Stomach (tissue), 9 donors: ENCODE data around the gene USP10. TPM values are rescaled to one million over a fixed set of nuclear protein-coding genes. Genes with fewer than 3 reads are reported as not detected.

ENCODE experiments used
- DNase-seq, 2 donors: peaks; one replicate each; pipeline versions ENCODE4 v3.0.0 to v3.0.0-alpha.2; 2013 to 2019
- H3K27ac ChIP-seq, 5 donors: fragments of 200-600 bp in 4 of 5; sonication (generic) in 4 of 5; one replicate each; pipeline ENCODE4 v1.5.1; 2013 to 2019; ENCODE audit warnings: mild to moderate bottlenecking in 1 of 5, moderate library complexity in 1 of 5
- H3K27me3 ChIP-seq, 3 donors: fragments of 200-600 bp; sonication (generic); one replicate each; pipeline ENCODE4 v1.5.1; 2017 to 2019; ENCODE audit warnings: mixed run types in 1 of 3
- H3K36me3 ChIP-seq, 4 donors: fragments of 200-600 bp; sonication (generic); 1 replicate in 3 of 4; 2 replicates in 1 of 4; pipeline ENCODE4 v1.5.1; 2016 to 2019
- H3K4me1 ChIP-seq, 4 donors: fragments of 200-600 bp; sonication (generic); one replicate each; pipeline ENCODE4 v1.5.1; 2016 to 2019
- H3K4me3 ChIP-seq, 4 donors: fragments of 200-600 bp; sonication (generic) in 3 of 4; one replicate each; pipeline ENCODE4 v1.5.1; 2016 to 2019; ENCODE audit warnings: mild to moderate bottlenecking in 1 of 4
- H3K9me3 ChIP-seq, 4 donors: fragments of 200-600 bp; sonication (generic); one replicate each; pipeline ENCODE4 v1.5.1; 2016 to 2019
- EP300 ChIP-seq: sonication (generic); formaldehyde crosslinking; IDR thresholded peaks from one replicate; pipeline ENCODE4 v1.6.1; 2017; ENCODE audit warnings: antibody characterized with exemption
- POLR2A ChIP-seq, 4 donors: fragments of 450-650 bp; IDR thresholded peaks; one replicate each; pipeline ENCODE4 v1.6.1; 2016; ENCODE audit warnings: antibody characterized with exemption in 4 of 4, control low read depth in 2 of 4, mild to moderate bottlenecking in 1 of 4, moderate library complexity in 1 of 4
- POLR2AphosphoS5 ChIP-seq, 3 donors: sonication (generic); formaldehyde crosslinking; IDR thresholded peaks; one replicate each; pipeline ENCODE4 v1.6.1; 2016; ENCODE audit warnings: antibody characterized with exemption in 3 of 3
- WGBS, 5 donors: extraction: QIAGEN DNeasy Blood & Tissue Kit in 3 of 5; methylation state at CpG; one replicate each; pipeline versions ENCODE4 v1.1.5 to v1.1.7; 2013 to 2018; 5-methylcytosine and 5-hydroxymethylcytosine counted together
- intact Hi-C: fragments of 100-400 bp; cut with DNase I; formaldehyde crosslinking; loops from one replicate; pipeline ENCODE4 v1.15.1; 2023; ENCODE audit warnings: low total_unique reads
- polyA plus RNA-seq, 3 donors: library from polyadenylated mRNA; stranded (reverse); fragments of 200-250 nt; gene quantifications; one replicate each; pipeline ENCODE4 v1.2.3, GENCODE V29; 2013
- total RNA-seq, 5 donors: library from RNA; depleted of rRNA; stranded (reverse); fragments of >200 nt; gene quantifications; one replicate each; pipeline versions ENCODE4 v1.1.0 to v1.2.3, GENCODE V29; 2014 to 2016
- TF ChIP-seq, protein P1 (sequence below), 7 experiments: fragments of 450-650 bp in 4 of 7; fragments of 200-600 bp in 3 of 7; sonication (generic) in 3 of 7; IDR thresholded peaks; one replicate each; pipeline ENCODE4 v1.5.1; 2016 to 2019; ENCODE audit warnings: antibody characterized with exemption in 7 of 7, control low read depth in 2 of 7, mild to moderate bottlenecking in 1 of 7
- donor health status: healthy with polysubstance abuse.
- donor health status: Bipolar disorder and iron deficiency.
- donor health status: healthy.

The USP10 gene
- total and polyA plus RNA-seq, 8 donors: 17.1 to 183 (median 44.8) TPM

DNA sequence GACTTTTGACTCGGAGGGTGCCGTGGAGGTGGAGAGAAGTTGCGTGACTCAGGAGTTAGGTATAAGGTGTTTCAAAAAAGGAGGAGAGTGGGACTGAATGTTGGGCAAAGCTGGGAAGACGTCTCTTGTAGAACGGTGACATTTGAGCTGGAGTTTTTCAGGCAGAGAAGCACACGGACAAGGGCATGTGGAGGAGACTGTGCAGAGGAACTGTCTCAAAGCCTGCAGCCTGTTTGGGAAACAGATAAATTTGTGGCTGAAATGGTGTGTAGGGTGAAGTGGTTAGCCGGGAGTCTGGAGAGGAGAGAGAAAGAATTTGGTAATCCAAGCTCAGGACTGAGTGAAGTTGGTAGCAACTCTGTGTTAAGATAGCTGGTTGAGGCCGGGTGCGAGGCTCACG, 9.8 kb downstream of the USP10 start:
- intact Hi-C loops: loop anchor here (10.0 kb wide), 1 partner anchor 85 kb away; no protein-coding TSS in a partner anchor
- Histone ChIP-seq H3K9me3 (no peaks in the 10 kb centered on the region), H3K27me3 (no peaks in the 10 kb centered on the region), H3K4me3 (no peak overlapping the region), H3K27ac (no peak overlapping the region), H3K36me3 (peaks cover 0 to 9% (median 0%) of the 10 kb centered on the region in 4 donors), H3K4me1 (peaks cover 23 to 78% (median 55%) of the 10 kb centered on the region in 4 donors)
- WGBS, 5 donors: 82 to 88% (median 87%) methylated on average over 10 of the region's 10 CpGs
- no peak for DNase-seq
- no peak for TF ChIP-seq EP300
- TF ChIP-seq POLR2AphosphoS5 (IDR thresholded peaks at IDR 0.05): no peak
- TF ChIP-seq, protein P1, sequence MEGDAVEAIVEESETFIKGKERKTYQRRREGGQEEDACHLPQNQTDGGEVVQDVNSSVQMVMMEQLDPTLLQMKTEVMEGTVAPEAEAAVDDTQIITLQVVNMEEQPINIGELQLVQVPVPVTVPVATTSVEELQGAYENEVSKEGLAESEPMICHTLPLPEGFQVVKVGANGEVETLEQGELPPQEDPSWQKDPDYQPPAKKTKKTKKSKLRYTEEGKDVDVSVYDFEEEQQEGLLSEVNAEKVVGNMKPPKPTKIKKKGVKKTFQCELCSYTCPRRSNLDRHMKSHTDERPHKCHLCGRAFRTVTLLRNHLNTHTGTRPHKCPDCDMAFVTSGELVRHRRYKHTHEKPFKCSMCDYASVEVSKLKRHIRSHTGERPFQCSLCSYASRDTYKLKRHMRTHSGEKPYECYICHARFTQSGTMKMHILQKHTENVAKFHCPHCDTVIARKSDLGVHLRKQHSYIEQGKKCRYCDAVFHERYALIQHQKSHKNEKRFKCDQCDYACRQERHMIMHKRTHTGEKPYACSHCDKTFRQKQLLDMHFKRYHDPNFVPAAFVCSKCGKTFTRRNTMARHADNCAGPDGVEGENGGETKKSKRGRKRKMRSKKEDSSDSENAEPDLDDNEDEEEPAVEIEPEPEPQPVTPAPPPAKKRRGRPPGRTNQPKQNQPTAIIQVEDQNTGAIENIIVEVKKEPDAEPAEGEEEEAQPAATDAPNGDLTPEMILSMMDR (IDR thresholded peaks at IDR 0.05): no peak
- TF ChIP-seq POLR2A (IDR thresholded peaks at IDR 0.05): no peak

DNA sequence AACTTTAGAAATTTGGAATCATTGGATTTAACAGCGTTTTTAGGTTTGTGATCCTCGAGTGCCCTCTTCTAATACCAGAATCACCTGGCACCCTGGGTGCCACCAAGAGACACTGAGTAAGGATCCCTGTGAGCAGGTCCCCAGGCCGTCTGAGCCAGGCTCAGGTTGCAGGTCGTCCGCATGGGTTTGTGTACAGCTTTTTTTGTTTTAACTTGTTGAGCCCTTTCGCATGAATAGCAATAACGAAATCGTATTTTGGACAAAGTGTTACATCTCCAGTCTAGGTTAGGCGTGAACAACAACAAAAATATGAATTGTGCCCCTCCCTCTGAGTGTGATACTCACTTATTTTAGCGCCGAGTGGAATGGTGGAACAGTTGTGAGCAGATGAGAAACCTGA, 10.9 kb downstream of the USP10 start:
- intact Hi-C loops: loop anchor here (10.0 kb wide), 1 partner anchor 86 kb away; no protein-coding TSS in a partner anchor
- TF ChIP-seq EP300: no peak
- TF ChIP-seq, protein P1 (IDR thresholded peaks at IDR 0.05): no peak
- TF ChIP-seq POLR2A (IDR thresholded peaks at IDR 0.05): no peak
- TF ChIP-seq POLR2AphosphoS5 (IDR thresholded peaks at IDR 0.05): no peak
- H3K27ac ChIP-seq: no peak overlapping the region
- WGBS, 5 donors: 85 to 92% (median 87%) methylated on average over 11 of the region's 11 CpGs
- H3K27me3 ChIP-seq: no peaks in the 10 kb centered on the region
- no peaks in the 10 kb centered on the region for H3K9me3 ChIP-seq
- peaks cover 0 to 9% (median 0%) of the 10 kb centered on the region in 4 donors for H3K36me3 ChIP-seq
- H3K4me1 ChIP-seq: peaks cover 23 to 79% (median 55%) of the 10 kb centered on the region in 4 donors
- no peak for DNase-seq
- no peak overlapping the region for H3K4me3 ChIP-seq

DNA sequence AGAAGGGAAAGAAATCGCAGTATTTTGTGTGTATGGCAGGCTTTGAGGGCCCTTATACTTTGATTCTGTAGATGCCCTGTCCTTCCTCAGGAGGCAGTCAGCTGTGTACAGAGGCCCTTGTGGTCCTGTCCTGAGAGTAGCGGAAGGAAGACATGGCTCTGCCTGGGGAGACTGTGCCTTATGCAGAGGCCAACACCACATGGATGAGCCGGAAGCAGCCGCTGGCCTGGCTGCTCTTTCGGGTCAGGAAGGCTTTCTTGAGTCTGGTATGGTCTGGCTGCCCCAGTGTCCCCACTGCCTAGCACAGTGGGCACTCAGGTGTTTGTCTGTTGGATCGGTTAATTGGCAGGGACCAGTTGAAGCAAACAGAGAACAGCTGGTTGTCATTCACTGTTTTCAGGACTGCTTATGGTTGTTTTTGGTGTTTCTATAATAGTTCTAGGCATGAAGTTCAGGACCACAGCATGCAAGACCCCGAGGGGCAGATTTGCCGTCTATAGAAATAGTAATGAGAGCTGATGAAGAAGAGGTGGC, 12.4 kb downstream of the USP10 start:
- 70 to 85% (median 80%) methylated on average over 8 of the region's 8 CpGs for WGBS, 5 donors
- Histone ChIP-seq H3K4me3 (no peak overlapping the region), H3K9me3 (no peaks in the 10 kb centered on the region), H3K27me3 (no peaks in the 10 kb centered on the region), H3K36me3 (peaks cover 0 to 19% (median 9%) of the 10 kb centered on the region in 4 donors), H3K4me1 (peaks cover 23 to 81% (median 56%) of the 10 kb centered on the region in 4 donors), H3K27ac (peak overlapping the region in 1 of 5 donors; percentile 11)
- no peak for DNase-seq
- TF ChIP-seq POLR2A (IDR thresholded peaks at IDR 0.05) (no peak), EP300 (no peak), POLR2AphosphoS5 (IDR thresholded peaks at IDR 0.05) (no peak)
- TF ChIP-seq, protein P1 (IDR thresholded peaks at IDR 0.05): no peak
- intact Hi-C loops: loop anchor here (10.0 kb wide), 1 partner anchor 87 kb away; no protein-coding TSS in a partner anchor

DNA sequence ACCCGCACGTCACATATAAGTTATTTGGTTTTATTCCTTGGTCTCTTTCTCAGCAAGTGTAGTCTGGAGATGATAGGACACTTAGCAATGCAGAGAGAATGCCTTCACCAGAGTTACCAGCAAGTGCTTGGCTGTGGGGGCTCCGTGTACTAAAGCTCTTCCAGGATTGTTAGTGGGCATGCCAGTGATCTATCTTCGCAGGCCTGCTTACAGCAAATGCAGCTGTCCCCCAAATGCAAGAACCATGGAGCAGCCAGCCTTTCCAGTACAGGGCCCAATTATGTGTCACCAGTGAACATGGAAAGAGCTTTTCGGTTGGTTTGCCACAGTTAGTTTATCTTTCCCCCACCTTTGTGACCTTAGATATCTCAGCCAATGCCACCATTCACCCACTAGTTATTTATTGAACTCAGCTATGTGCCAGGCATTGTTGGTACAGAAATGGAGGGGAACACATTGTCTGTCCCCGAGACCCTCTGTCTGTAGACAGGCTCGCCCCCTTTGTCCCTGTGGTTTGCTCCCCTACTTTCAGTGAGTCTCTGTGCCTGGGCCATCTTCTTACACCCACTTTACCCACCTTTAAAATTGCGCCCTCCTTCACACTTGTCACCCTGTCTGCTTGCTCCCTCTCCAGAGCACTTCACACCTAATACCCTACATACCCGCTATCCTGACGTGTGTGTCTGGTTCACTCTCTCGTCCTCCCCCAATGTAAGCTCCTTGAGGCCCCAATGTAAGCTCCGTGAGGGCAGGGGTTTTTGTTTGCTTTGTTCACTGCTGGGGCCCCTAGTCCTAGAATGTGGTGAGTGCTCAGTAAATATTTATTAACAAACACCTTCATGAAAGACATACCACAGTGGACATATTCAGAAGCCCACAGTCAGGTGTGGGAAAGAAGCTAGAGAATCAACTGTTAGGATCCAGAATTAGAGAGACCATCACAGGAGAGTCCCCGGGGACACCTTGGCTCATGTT, 13.3 kb downstream of the USP10 start:
- Histone ChIP-seq H3K27ac (no peak overlapping the region), H3K4me1 (peaks cover 23 to 75% (median 50%) of the 10 kb centered on the region in 4 donors), H3K9me3 (no peaks in the 10 kb centered on the region), H3K4me3 (no peak overlapping the region), H3K27me3 (no peaks in the 10 kb centered on the region), H3K36me3 (peaks cover 0 to 19% (median 9%) of the 10 kb centered on the region in 4 donors)
- intact Hi-C loops: loop anchor here (10.0 kb wide), 1 partner anchor 88 kb away; no protein-coding TSS in a partner anchor
- WGBS, 5 donors: 51 to 73% (median 61%) methylated on average over 13 of the region's 13 CpGs
- no peak for DNase-seq
- no peak for TF ChIP-seq EP300
- TF ChIP-seq POLR2A (IDR thresholded peaks at IDR 0.05): no peak
- no peak for TF ChIP-seq POLR2AphosphoS5 (IDR thresholded peaks at IDR 0.05)
- TF ChIP-seq, protein P1 (IDR thresholded peaks at IDR 0.05): no peak
